Osteoblast (primary cell): ENCODE measurements around the gene DGKE. TPM values are rescaled to one million over a fixed set of nuclear protein-coding genes. Genes with fewer than 3 reads are reported as not detected.

ENCODE experiments used
- DNase-seq: peaks from one replicate; pipeline ENCODE4 v3.0.0; 2011; ENCODE audit warnings: low spot score, mixed read lengths; ENCODE audit not compliant: insufficient read length; ENCODE audit errors: missing footprints
- H2AFZ ChIP-seq: 2 replicates; pipeline ENCODE4 v1.6.0; 2011; ENCODE audit warnings: mild to moderate bottlenecking, low read length
- H3K27ac ChIP-seq: 2 replicates; pipeline ENCODE4 v1.5.1; 2011; ENCODE audit warnings: mild to moderate bottlenecking, low read depth, low read length, moderate library complexity
- H3K27me3 ChIP-seq: 2 replicates; pipeline ENCODE4 v1.6.0; 2012; ENCODE audit warnings: mild to moderate bottlenecking, control low read depth, inconsistent platforms, low read length, moderate library complexity; ENCODE audit not compliant: insufficient read depth
- H3K36me3 ChIP-seq: 2 replicates; pipeline ENCODE4 v1.5.1; 2011; ENCODE audit warnings: mild to moderate bottlenecking, low read length, control low read depth, moderate library complexity; ENCODE audit not compliant: insufficient read depth
- H3K4me1 ChIP-seq: 2 replicates; pipeline ENCODE4 v1.5.1; 2011; ENCODE audit warnings: mild to moderate bottlenecking, low read length, control low read depth, moderate library complexity; ENCODE audit not compliant: insufficient read depth
- H3K4me2 ChIP-seq: 2 replicates; pipeline ENCODE4 v1.6.0; 2011; ENCODE audit warnings: mild to moderate bottlenecking, low read length; ENCODE audit not compliant: insufficient read depth
- H3K4me3 ChIP-seq: fragments of 200-600 bp; sonication (generic); 3 replicates; pipeline ENCODE4 v1.5.1; 2012; ENCODE audit warnings: mild to moderate bottlenecking, low read length, inconsistent platforms; ENCODE audit not compliant: insufficient read depth
- H3K79me2 ChIP-seq: 2 replicates; pipeline ENCODE4 v1.6.0; 2012; ENCODE audit warnings: mild to moderate bottlenecking, low read length, control low read depth, inconsistent platforms; ENCODE audit not compliant: insufficient read depth
- H3K9me3 ChIP-seq: 2 replicates; pipeline ENCODE4 v1.5.1; 2011; ENCODE audit warnings: low read depth, low read length, control low read depth
- H4K20me1 ChIP-seq: 2 replicates; pipeline ENCODE4 v1.6.0; 2012; ENCODE audit warnings: mild to moderate bottlenecking, low read length, control low read depth; ENCODE audit not compliant: insufficient read depth
- CTCF ChIP-seq: IDR thresholded peaks from 2 replicates; pipeline ENCODE4 v1.5.1; 2011; ENCODE audit warnings: mild to moderate bottlenecking, low read depth, low read length, moderate library complexity; ENCODE audit errors: extremely low read depth
- total RNA-seq: library from RNA; depleted of rRNA; stranded (reverse); fragments of >200 nt; gene quantifications from 2 replicates; pipeline ENCODE4 v1.2.3, GENCODE V29; 2012

The DGKE gene
- total RNA-seq, 1 donor: 6.2 TPM

- peaks cover 18% of the 10 kb centered on the region for H3K79me2 ChIP-seq
- no peak overlapping the region for H3K27ac ChIP-seq
- TF ChIP-seq CTCF: no peak
- H4K20me1 ChIP-seq: peaks cover 2% of the 10 kb centered on the region
- no peaks in the 10 kb centered on the region for H3K9me3 ChIP-seq
- H2AFZ ChIP-seq: no peak overlapping the region
- DNase-seq: no peak
- peaks cover 51% of the 10 kb centered on the region for H3K36me3 ChIP-seq
- H3K27me3 ChIP-seq: no peaks in the 10 kb centered on the region
- H3K4me1 ChIP-seq: peaks cover 14% of the 10 kb centered on the region
- no peak overlapping the region for H3K4me2 ChIP-seq
- H3K4me3 ChIP-seq: no peak overlapping the region
Observed at GRCh38 chr17:56898874-56899273, 64.9 kb downstream of the DGKE start.

DNA sequence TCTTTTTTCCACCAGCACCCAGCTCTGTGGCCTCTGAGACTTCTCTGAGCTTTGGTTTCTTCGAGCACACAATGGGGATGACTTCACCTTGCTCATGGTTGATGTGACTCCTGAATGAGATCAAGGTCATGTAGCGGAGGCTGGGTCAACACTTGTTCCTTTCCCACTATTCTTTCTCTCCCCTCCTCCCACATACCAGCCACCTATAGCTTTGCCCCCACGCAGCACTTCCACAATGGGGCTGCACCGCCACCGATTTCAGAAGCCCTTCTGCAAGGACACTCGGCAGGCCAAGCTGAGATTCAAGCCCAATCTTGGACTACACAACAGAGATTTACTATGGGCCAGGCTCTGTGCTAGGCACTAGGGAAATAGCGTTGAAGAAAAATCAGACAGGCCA, 65.5 kb downstream of the DGKE start:
- peaks cover 55% of the 10 kb centered on the region for H3K36me3 ChIP-seq

DNA sequence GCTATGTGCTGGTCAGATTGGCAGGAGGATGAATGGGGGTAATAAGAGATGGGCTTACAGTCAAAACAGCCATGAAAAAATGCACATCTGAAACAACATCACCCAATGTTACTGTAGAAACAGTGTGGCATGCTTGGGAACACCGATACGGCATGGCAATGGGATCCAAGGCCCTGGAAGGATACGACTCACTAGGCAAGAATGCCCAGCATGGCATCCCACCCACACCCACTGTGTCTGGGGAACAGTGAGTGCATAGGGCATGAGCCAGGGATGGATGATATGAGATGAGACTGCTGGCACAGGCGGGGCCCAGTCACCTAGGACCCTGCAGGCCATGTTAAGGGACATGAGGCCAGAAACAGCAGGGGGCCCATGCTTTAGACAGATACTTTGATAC, 68.4 kb downstream of the DGKE start:
- peaks cover 17% of the 10 kb centered on the region for H3K79me2 ChIP-seq
- TF ChIP-seq CTCF: no peak
- no peak overlapping the region for H3K4me3 ChIP-seq
- H3K4me1 ChIP-seq: peaks cover 14% of the 10 kb centered on the region
- H3K27ac ChIP-seq: peak overlapping the region; percentile 55
- peak overlapping the region; percentile 36 for H3K4me2 ChIP-seq
- H3K9me3 ChIP-seq: no peaks in the 10 kb centered on the region
- H2AFZ ChIP-seq: no peak overlapping the region
- peaks cover 4% of the 10 kb centered on the region for H4K20me1 ChIP-seq
- peak; percentile 95 for DNase-seq
- no peaks in the 10 kb centered on the region for H3K27me3 ChIP-seq
- peaks cover 70% of the 10 kb centered on the region for H3K36me3 ChIP-seq

More for the DNA sequence above, 65.5 kb downstream of the DGKE start:
- Histone ChIP-seq H3K79me2 (peaks cover 18% of the 10 kb centered on the region), H4K20me1 (peaks cover 4% of the 10 kb centered on the region), H2AFZ (no peak overlapping the region), H3K4me2 (no peak overlapping the region), H3K4me3 (no peak overlapping the region), H3K27ac (no peak overlapping the region), H3K4me1 (peaks cover 14% of the 10 kb centered on the region), H3K9me3 (no peaks in the 10 kb centered on the region), H3K27me3 (no peaks in the 10 kb centered on the region)
- no peak for DNase-seq
- no peak for TF ChIP-seq CTCF

GRCh38 chr17:56903560-56903959, 69.6 kb downstream of the DGKE start:
- no peak overlapping the region for H3K27ac ChIP-seq
- H3K4me3 ChIP-seq: no peak overlapping the region
- H3K4me1 ChIP-seq: peaks cover 14% of the 10 kb centered on the region
- no peaks in the 10 kb centered on the region for H3K27me3 ChIP-seq
- H3K9me3 ChIP-seq: no peaks in the 10 kb centered on the region
- DNase-seq: no peak
- no peak for TF ChIP-seq CTCF
- no peak overlapping the region for H2AFZ ChIP-seq
- no peak overlapping the region for H3K4me2 ChIP-seq
- H4K20me1 ChIP-seq: peaks cover 8% of the 10 kb centered on the region
- peaks cover 20% of the 10 kb centered on the region for H3K79me2 ChIP-seq
- H3K36me3 ChIP-seq: peaks cover 74% of the 10 kb centered on the region
